Measurements from ENCODE around the gene ACAP2.
A peak's percentile ranks its signal among the peaks of the same experiment; 100 is the strongest.
"Not testable (repeated sequence)": the region's sequence is repeated elsewhere in the genome, so short reads cannot be mapped to it uniquely, and the experiment has no call there.

The ACAP2 gene

DNA sequence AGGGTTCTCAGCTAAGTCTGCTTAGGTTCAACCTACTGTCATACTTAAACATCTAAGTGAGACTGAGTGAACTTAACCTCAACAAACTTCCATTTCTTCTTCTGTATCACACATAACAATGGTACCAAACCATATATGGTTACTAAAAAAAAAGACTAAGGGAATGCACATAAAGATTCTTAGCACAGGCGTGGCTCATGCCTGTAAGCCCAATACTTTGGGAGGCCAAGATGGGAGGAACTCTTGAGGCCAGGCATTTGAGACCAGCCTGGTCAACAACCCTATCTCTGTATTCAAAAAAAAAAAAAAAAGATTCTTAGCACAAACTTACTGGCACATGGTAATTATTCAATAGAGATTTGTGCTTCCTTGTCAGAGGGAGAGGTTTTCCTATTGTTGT lies 57.9 kb downstream of the ACAP2 start:
- DNase-seq = no peak

DNA sequence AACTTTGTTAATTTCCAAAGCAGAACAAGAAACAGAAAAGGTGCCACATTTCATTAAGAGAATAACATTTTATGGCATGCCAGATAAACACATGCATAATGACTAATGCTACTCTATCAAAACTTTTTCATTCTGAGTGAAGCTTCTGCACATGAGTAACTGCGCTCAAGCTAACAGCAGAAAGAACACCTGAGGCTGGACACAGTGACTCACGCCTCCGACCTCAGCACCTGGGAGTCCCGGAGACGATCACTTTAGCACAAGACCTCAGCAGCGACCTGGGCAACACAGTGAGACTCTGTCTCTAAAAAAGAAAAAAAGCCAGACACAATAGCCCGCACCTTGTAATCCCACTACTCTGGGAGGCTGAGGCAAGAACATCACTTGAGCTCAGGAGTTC lies 70.6 kb downstream of the ACAP2 start:
- DNase-seq = no peak

DNA sequence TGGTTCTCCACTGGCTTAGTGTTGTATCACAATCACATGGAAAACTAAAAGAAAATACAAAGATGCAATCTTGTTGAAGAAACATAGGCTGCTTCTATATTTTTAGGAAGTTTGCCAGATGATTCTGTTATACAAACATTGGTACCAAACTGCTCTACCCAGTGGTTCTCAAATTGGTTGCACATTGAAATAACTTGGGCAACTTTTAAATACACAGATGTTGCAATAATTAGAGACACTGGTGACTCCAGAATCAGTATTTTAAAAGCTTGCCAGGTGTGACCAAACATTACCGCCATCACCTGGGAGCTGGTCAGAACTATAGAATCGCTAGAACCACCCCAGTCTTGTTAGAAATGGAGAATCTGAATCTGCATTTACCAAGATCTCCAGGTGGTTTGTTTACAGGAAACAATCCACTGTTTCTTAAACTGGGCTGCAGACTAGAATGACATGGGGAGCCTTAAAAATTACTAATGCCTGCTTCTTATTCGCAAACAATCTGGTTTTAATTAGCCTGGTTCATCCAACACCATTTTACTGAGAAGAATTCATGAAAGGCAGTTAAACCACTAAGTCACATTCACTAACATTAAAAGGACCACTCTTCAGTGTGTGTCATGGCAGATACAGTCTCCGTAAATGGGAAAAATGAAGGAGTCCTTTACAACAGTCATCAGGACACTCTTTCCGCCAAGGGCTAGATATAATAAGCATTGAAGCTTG lies 76.5 kb downstream of the ACAP2 start:
- DNase-seq = no peak

DNA sequence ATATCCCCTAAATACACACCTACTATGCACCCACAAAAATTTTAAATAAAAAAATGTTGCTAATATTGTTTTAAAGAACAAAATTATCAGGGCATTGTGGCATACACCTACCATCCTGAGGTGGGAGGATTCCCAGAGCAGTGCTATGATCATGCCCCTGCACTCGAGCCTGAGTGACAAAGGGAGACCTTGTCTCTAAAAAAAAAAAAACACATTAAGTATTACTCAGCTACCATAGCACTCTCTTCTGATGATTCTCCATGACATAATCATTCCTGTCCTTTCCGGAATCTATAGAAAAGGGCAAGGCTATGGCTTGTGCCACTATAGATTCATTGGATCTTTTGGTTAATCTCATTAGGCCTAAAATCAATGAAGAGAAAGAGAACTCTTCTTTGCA lies 77.4 kb downstream of the ACAP2 start:
- no peak for DNase-seq

DNA sequence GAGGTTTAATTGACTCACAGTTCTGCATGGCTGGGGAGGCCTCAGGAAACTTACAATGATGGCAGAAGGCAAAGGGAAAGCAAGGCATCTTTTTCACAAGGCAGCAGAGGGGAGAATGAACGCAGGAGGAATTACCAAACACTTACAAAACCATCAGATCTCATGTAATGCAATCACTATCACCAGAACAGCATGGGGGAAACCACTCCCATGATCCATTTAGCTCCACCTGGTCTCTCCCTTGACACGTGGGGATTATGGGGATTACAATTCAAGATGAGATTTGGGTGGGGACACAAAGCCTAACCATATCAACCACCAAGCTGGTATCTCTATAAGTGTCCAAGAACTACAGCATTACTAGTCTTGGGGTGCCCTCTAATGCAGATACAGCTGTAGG lies 85.0 kb downstream of the ACAP2 start:
- not testable (repeated sequence) for DNase-seq

DNA sequence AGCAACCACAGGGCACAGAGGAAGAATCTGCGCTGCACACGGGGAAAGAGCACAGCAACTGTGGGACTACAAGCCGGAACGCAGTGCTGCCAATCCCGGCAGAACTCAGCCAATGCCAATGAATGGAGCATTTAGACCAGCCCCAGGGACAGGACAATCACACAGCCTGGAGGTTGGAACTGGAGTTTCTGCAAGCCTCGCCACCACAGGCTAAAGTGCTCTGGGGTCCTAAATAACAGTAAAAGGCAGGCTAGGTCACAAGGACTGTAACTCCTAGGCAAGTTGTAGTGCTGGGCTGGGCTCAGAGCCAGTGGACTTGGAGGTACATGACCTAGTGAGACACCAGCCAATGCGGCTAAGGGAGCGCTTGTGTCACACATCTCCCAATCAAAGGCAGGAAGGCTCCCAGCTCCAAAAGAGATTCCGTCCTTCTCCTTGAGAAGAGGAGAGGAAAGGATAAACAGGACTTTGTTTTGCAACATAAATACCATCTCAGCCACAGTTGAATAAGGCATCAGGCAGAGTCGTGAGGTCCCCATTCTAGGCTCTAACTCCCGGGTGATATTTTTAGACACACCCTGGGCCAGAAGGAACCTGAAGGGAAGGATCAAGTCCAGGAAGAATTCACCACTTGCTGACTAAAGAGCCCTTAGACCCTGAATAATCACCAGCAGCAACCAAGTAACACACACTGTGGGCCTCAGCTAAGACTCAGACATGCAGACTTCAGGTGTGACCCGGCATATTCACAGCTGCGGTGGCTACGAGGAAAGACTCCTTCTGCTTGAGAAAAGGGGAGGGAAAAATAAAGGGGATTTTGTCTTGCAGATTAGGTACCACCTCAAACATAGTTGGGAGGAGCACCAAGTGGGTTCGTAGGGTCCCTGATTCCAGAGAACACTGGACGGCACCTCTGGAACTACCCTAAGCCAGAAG lies 86.4 kb downstream of the ACAP2 start:
- DNase-seq = no peak

DNA sequence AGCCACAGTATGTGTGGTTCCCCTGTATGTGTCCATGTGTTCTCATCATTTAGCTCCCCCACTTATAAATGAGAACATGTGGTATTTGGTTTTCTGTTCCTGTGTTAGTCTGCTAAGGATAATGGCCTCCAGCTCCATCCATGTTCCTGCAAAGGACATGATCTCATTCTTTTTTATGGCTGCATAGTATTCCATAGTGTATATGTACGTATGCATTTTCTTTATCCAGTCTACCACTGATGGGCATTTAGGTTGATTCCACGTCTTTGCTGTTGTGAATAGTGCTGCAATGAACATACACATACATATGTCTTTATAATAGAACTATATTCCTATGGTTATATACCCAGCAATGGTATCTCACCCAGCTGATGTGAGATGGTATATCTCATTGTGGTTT lies 88.8 kb downstream of the ACAP2 start:
- DNase-seq = not testable (repeated sequence)

DNA sequence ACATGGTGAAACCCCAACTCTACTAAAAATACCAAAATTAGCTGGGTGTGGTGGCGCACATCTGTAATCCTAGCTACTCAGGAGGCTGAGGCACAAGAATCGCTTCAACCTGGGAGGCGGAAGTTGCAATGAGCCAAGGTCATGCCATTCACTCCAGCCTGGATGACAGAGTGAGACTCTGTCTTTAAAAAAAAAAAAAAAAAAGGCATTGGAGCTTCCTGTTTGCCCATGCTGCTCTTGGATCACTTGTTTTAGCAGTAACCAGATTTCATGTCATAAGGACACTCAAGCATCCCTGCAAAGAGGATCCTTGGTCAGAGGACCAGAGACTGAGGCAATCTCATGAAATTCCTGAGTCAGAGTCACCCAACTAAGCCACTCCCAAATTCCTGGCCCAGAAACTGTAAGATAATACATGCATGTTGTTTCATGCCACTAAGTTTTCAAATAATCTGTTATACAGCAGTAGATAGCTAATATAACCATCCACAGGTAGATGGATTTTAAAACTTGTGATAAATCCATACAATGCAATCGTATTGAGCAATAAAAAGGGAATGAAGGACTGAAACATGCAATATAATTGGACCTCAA lies 89.8 kb downstream of the ACAP2 start:
- DNase-seq = no peak

DNA sequence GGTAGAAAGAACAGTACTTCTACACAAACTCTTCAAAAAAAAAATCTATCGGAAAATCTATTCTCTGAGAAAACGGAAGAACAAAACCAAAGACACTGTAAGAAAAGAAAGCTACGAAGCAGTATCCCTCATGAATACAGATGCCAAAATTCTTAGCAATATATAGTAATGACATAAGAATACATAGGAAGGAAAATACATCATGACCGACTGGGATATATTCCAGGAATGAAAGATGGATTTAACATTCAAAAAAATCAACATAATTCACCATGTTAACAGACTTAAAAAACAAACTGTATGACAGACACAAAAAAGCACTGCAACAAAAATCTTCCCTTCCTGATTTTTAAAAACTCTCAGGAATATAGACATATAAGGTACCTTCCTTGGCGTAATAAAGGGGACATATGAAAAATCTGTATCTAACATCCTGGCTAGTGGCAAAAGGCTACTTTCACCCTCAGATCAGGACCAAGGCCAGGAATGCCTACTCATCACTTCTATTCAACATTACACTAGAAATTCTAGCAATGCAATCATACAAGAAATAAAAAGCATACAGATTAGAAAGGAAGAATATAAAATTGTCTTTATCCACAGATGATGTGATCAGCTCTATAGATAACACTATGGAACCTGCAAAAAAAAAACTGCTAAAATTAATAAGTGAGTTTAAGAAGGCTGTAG lies 94.2 kb downstream of the ACAP2 start:
- DNase-seq = no peak

DNA sequence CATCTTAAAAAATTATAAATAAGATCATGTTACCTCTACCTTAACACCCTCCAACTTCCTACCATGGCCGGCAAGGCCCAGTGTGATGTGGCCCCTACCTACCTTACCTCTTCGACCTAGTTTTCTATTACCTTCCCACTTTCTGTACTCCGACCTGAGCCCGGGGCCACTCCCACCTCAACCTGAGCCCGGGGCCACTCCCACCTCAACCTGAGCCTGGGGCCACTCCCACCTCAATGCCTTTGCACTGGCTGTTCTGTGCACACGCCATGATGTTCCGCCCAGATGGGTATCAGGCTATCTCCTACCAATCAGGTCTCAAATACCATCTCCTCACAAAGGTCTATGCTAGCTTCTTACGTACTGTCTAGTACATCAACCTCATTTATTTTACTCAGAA lies 105.1 kb downstream of the ACAP2 start:
- DNase-seq = no peak

DNA sequence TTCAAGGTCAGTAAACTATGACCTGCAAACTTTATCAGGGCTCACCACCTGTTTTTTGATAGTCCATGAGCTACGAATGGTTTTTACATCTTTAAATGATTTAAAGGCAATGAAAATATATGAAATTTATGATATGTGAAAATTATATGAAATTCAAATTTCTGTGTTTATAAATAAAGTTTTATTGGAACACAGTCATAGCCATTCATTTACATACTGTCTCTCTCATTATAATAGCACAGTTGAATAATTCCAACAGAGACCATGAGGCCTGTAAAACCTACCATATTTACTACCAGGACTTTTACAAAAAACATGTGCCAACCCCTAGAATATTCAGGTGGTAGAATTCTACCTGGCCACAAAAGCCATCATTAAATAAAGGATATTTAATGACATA lies 107.9 kb downstream of the ACAP2 start:
- no peak for DNase-seq

DNA sequence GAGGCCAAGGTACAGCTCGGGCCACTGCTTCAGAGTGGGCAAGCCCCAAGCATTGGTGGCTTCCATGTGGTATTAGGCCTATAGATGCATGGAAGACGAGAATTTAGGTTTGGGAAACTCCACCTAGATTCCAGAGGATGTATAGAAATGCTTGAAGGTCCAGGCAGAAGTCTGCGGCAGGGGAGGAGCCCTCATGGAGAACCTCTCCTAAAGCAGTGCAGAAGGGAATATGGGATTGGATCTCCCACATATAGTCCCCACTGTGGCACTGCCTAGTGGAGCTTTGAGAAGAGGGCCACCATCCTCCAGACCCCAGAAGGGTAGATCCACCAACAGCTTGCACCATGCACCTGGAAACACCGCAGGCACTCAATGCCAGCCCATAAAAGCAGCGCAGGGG lies 123.8 kb downstream of the ACAP2 start:
- DNase-seq = no peak

DNA sequence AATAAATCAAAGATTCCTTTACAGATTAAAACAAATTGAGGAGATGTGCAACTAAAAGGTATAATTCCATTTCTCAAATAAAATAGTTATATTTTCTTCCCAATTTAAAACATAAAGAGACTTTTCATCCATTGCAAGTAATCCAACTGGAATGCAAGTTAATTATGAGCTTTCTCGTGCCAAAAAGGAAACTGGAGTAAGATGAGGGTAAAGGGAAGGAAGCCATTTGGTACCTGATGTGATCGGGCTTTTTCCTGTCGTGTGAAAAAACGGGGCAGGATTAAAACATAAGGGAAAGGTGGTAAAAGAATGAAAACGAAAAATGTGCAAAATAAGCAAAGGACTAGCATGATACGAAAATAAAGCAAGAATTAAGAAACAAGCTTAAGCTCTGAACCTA lies 130.1 kb downstream of the ACAP2 start:
- DNase-seq = no peak

DNA sequence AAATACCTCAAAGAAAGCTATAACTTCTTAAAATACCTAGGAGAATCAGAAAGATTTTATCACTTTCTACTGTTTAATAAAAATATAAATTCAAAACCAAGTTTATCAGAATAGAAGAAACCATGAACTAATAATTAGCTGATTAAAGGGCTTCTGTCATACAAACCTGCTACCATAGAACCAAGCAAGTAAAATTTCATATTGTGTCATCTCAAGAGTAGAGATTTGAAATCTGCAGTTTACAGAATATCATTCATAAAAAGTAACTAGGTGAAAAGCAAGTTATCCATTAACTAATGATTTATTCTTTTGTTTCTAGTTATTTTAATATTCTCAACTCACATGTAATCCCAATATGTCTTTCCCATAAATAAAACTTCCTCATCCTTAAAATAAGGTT lies 135.1 kb downstream of the ACAP2 start:
- DNase-seq = no peak

DNA sequence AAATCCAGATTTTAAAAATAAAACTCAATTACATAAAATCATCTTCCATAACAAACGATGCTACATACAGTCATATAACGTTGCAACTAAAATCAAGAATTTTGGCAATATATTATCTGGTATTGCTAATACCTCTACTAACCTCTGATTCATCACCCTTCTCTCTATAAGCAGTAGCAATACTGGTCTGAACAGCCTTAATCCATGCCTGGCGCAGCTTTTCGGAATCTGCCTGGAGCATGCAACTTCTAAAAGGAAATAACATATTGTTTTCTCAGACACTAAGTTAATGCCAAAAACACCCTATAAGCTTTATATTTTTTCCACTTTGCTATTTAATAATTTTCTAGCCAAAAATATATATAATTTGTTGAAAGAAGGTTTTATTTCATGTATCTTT lies 136.5 kb downstream of the ACAP2 start:
- DNase-seq = no peak

DNA sequence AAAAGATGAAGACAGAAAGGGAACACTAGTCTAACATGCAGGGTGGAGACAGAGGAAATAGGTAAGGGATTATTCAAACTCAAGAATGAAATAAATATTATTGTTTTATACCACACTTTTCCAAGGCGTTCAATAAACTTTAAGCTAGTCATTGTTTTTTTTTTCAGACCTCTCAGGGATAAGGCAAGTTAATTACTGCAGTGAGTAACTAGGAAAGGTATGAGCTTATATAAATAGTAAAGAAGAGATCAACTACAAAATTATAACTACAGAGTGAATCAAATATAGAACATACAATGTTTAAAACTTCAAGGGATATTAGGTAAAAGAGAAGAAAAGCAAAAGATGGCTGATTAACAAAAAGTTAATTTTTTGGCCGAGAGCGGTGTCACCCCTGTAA lies 140.4 kb downstream of the ACAP2 start:
- no peak for DNase-seq

DNA sequence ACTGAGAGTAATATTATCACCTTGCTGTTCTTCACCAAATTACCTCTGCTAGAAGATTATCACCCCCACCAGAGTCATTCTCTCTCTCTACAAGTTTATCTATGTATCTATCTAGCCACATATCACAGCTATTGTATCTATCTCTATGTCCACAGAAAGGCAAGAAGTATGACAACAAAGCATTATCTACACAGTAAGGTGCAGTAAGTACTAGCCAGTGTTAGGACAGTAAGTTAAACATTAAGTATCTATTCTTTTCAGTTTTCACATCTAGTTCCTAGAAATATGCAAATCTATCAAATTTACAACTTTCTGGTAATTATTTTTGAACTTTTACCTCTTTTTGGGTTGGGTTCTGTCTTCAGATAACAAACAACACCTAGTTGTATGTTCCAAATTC lies 145.4 kb downstream of the ACAP2 start:
- DNase-seq = no peak

DNA sequence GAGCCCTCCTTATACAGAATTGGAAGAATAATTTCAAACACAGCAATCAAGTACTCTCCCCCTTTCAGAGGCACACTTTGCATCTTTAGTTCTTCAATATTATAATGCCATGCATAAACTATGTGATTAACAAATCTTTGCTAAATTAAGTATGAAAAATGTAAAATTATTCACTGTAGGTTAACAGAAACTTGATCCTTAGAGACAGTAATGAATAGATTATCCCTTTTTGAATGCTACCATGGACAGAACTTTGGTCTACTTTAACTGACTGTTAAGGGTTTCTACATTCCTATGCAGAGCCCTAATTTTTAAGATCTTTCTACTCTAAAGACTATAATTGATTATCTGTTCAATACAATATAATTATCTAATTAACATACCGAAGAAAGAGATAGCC lies 146.2 kb downstream of the ACAP2 start:
- no peak for DNase-seq

DNA sequence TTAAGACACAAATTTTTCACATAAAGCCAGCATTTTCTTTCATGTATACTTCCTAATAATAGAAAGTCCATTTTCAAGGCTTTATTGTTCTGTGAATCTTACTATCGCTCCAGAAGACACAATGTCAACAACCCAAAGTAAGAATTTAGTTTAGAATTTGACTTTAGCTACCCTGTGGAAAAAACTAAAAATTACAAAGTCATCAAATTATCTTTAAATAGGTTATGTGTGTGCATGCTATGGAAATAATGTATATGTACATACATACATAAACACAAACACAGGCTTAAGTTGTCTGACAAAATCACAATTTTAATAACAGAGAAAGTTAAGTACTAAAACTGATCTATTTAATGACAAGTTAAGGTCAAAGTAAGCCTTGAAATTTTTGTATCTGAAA lies 151.7 kb downstream of the ACAP2 start:
- DNase-seq = no peak

DNA sequence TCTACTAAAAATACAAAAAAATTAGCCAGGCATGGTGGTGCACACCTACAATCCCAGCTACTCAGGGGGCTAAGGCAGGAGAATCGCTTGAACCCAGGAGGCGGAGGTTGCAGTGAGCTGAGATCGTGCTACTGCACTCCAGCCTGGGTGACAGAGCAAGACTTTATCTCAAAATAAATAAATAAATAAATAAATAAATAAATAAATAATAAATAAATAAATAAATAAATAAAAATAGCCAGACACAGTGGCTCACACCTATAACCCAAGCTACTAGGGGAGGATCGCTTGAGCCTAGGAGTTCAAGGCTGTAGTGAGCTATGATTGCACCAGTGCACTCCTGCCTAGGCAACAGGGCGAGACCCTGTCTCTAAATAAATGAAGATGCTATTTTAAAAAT lies 152.2 kb downstream of the ACAP2 start:
- DNase-seq = not testable (repeated sequence)

DNA sequence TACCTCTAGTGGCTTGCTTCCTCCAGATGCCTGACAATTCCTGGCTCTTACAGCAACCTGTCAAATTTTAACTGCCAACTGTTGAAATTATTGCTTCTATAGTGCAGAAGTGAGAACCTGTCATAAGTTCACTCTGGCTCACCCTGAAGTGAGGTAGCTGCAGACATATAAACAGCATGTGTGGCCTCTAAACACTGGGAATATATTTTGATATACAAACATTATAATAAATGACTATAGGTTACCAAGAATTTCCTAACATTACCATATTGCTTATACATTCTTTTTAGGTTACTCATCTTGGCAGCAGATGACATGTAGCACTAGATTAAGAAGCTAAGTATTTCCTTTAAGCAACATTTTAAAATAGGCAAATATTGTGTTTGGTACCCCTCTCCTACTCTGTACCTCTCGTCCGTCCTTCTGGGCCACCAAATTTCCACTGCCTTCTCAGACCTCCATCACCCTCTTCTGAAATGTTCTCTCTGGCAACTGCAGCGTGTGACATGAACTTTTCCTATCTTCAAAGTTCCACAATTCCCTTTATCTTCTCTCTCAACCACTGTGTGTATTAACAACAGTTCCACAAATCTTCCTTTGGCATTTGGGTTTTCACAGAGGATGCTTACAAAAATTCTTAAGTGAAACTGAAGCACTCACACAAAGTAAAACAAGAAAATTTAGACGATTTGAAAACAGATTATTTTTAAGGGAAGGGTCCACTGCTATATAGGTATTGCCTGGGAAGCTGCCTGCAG lies 156.5 kb downstream of the ACAP2 start:
- DNase-seq = no peak

DNA sequence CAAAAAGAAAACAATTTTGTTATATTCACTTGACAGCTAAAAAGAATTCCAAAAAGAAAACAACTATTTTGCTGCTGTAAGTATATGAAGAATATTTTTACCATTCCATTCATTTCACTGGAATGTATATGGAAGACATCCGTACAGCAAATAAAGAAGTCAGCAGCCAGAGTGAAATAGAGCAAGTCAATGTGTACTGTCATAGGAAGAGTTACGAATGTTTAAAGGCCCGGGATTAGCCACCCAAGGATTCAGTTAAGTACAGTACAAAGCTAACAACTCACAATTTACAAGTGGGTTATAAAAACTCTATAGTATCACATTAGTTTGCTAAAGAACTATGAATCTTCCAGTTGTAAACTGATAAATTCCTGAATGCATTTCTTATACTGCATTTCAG lies 157.4 kb downstream of the ACAP2 start:
- no peak for DNase-seq

DNA sequence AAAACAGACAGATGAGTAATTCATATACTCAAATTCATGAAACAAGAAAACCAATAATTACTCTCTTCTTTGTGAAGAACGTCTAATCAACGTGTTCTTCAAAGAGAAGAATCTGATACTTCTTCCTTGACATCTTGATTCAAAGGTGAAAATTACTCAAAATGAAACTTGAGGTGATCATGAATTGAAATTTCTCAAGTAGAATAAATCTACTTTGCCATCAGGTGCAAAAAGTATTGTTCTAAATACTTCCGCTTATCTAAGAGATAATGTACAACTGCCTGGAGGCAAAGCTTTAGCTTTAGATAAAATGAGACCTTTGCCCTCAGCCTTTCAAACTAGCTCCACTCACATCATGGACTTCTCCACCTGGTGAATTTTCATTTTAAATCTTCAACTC lies 158.0 kb downstream of the ACAP2 start:
- peak; percentile 17 for DNase-seq

Data from activated CD4-positive, alpha-beta T cell treated with anti-CD3 and anti-CD28 coated beads, Interleukin-2, amount 50 U/mL, for 16 hours (primary cell).